WTC11 (cell line): ENCODE data around the gene ZNF174.

Experiments used
- CREB1 ChIP-seq: sonication (generic); formaldehyde crosslinking; IDR thresholded peaks from 2 replicates; pipeline ENCODE4 v1.8.0; 2023; ENCODE audit warnings: mild to moderate bottlenecking, missing genetic modification reagents
- ESRRA ChIP-seq: sonication (generic); formaldehyde crosslinking; IDR thresholded peaks from 2 replicates; pipeline ENCODE4 v1.8.1; 2022; ENCODE audit warnings: mild to moderate bottlenecking, missing genetic modification reagents, borderline replicate concordance
- FOXP1 ChIP-seq: sonication (generic); formaldehyde crosslinking; IDR thresholded peaks from 2 replicates; pipeline ENCODE4 v1.8.0; 2022; ENCODE audit warnings: missing genetic modification reagents, mild to moderate bottlenecking, moderate library complexity, borderline replicate concordance
- TF ChIP-seq, protein P1 (sequence below): sonication (generic); formaldehyde crosslinking; IDR thresholded peaks from 2 replicates; pipeline ENCODE4 v1.8.1; 2023; ENCODE audit warnings: mild to moderate bottlenecking, missing genetic modification reagents
- TF ChIP-seq, protein P2 (sequence below): fragments of 200-600 bp; IDR thresholded peaks from 2 replicates; pipeline ENCODE4 v1.8.0; 2022; ENCODE audit warnings: antibody characterized with exemption
- TF ChIP-seq, protein P3 (sequence below): sonication (generic); formaldehyde crosslinking; conservative IDR thresholded peaks from 2 replicates; pipeline ENCODE4 v1.8.1; 2022; ENCODE audit warnings: mild to moderate bottlenecking, missing genetic modification reagents
- TF ChIP-seq, protein P4 (sequence below): sonication (generic); formaldehyde crosslinking; conservative IDR thresholded peaks from 2 replicates; pipeline ENCODE4 v1.8.1; 2023; ENCODE audit warnings: mild to moderate bottlenecking, low read depth, missing genetic modification reagents, moderate library complexity
- TF ChIP-seq, protein P5 (sequence below): sonication (generic); formaldehyde crosslinking; IDR thresholded peaks from 2 replicates; pipeline ENCODE4 v1.8.0; 2022; ENCODE audit warnings: mild to moderate bottlenecking, missing genetic modification reagents
- TF ChIP-seq, protein P6 (sequence below): fragments of 250-450 bp; sonication (Bioruptor Pico); IDR thresholded peaks from 2 replicates; pipeline ENCODE4 v2.1.2; 2022; ENCODE audit warnings: mild to moderate bottlenecking, moderate library complexity

DNA sequence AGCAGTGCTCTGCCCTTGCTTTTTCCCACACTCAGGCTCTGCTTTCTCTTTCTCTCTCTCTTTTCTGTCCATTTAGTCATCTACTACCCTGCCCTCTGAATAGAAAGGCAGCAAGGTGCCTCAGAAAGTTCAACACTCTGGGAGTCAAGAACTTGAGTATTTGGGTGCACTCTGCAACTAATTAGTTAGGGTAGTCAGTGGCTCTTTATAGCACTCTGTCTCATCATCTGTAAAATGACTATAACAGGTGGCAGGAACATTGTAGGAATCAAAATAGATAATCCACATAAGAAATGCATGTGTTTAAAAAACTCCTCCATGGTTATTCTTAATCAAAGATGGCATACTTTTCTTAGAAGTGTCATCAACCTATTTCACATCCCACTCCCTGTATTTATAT, 38.1 kb upstream of the ZNF174 start:
- TF ChIP-seq, protein P1, sequence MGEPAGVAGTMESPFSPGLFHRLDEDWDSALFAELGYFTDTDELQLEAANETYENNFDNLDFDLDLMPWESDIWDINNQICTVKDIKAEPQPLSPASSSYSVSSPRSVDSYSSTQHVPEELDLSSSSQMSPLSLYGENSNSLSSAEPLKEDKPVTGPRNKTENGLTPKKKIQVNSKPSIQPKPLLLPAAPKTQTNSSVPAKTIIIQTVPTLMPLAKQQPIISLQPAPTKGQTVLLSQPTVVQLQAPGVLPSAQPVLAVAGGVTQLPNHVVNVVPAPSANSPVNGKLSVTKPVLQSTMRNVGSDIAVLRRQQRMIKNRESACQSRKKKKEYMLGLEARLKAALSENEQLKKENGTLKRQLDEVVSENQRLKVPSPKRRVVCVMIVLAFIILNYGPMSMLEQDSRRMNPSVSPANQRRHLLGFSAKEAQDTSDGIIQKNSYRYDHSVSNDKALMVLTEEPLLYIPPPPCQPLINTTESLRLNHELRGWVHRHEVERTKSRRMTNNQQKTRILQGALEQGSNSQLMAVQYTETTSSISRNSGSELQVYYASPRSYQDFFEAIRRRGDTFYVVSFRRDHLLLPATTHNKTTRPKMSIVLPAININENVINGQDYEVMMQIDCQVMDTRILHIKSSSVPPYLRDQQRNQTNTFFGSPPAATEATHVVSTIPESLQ (CRISPR knock-in tag): no peak
- TF ChIP-seq, protein P2, sequence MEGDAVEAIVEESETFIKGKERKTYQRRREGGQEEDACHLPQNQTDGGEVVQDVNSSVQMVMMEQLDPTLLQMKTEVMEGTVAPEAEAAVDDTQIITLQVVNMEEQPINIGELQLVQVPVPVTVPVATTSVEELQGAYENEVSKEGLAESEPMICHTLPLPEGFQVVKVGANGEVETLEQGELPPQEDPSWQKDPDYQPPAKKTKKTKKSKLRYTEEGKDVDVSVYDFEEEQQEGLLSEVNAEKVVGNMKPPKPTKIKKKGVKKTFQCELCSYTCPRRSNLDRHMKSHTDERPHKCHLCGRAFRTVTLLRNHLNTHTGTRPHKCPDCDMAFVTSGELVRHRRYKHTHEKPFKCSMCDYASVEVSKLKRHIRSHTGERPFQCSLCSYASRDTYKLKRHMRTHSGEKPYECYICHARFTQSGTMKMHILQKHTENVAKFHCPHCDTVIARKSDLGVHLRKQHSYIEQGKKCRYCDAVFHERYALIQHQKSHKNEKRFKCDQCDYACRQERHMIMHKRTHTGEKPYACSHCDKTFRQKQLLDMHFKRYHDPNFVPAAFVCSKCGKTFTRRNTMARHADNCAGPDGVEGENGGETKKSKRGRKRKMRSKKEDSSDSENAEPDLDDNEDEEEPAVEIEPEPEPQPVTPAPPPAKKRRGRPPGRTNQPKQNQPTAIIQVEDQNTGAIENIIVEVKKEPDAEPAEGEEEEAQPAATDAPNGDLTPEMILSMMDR: no peak
- TF ChIP-seq, protein P3, sequence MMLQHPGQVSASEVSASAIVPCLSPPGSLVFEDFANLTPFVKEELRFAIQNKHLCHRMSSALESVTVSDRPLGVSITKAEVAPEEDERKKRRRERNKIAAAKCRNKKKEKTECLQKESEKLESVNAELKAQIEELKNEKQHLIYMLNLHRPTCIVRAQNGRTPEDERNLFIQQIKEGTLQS (CRISPR knock-in tag): no peak
- TF ChIP-seq, protein P4, sequence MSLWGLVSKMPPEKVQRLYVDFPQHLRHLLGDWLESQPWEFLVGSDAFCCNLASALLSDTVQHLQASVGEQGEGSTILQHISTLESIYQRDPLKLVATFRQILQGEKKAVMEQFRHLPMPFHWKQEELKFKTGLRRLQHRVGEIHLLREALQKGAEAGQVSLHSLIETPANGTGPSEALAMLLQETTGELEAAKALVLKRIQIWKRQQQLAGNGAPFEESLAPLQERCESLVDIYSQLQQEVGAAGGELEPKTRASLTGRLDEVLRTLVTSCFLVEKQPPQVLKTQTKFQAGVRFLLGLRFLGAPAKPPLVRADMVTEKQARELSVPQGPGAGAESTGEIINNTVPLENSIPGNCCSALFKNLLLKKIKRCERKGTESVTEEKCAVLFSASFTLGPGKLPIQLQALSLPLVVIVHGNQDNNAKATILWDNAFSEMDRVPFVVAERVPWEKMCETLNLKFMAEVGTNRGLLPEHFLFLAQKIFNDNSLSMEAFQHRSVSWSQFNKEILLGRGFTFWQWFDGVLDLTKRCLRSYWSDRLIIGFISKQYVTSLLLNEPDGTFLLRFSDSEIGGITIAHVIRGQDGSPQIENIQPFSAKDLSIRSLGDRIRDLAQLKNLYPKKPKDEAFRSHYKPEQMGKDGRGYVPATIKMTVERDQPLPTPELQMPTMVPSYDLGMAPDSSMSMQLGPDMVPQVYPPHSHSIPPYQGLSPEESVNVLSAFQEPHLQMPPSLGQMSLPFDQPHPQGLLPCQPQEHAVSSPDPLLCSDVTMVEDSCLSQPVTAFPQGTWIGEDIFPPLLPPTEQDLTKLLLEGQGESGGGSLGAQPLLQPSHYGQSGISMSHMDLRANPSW (CRISPR knock-in tag): no peak
- TF ChIP-seq FOXP1 (CRISPR knock-in tag): no peak
- TF ChIP-seq ESRRA (CRISPR knock-in tag): no peak
- TF ChIP-seq, protein P5, sequence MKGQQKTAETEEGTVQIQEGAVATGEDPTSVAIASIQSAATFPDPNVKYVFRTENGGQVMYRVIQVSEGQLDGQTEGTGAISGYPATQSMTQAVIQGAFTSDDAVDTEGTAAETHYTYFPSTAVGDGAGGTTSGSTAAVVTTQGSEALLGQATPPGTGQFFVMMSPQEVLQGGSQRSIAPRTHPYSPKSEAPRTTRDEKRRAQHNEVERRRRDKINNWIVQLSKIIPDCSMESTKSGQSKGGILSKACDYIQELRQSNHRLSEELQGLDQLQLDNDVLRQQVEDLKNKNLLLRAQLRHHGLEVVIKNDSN: no peak
- TF ChIP-seq CREB1 (CRISPR knock-in tag): no peak
- TF ChIP-seq, protein P6, sequence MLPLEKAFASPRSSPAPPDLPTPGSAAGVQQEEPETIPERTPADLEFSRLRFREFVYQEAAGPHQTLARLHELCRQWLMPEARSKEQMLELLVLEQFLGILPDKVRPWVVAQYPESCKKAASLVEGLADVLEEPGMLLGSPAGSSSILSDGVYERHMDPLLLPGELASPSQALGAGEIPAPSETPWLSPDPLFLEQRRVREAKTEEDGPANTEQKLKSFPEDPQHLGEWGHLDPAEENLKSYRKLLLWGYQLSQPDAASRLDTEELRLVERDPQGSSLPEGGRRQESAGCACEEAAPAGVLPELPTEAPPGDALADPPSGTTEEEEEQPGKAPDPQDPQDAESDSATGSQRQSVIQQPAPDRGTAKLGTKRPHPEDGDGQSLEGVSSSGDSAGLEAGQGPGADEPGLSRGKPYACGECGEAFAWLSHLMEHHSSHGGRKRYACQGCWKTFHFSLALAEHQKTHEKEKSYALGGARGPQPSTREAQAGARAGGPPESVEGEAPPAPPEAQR: no peak
